K562 (cell line): ENCODE results near the gene PMVK. TPM values are rescaled to one million over a fixed set of nuclear protein-coding genes. Genes with fewer than 3 reads are reported as not detected.

Experiments
- CBX8 ChIP-seq: fragments of 200-600 bp; sonication (generic); IDR thresholded peaks from 2 replicates; pipeline ENCODE4 v1.6.1; 2012; ENCODE audit warnings: borderline replicate concordance, mixed run types, low read depth, mild to moderate bottlenecking, moderate library complexity, mixed read lengths, low read length, control low read depth, inconsistent platforms; ENCODE audit not compliant: poor library complexity, severe bottlenecking; ENCODE audit errors: extremely low read depth
- MAFF ChIP-seq: IDR thresholded peaks from 2 replicates; pipeline ENCODE4 v1.6.1; 2012; ENCODE audit warnings: low read length, improper control_type of control experiment
- SAP30 ChIP-seq: fragments of 200-600 bp; sonication (generic); IDR thresholded peaks from 2 replicates; pipeline ENCODE4 v1.6.1; 2012; ENCODE audit warnings: borderline replicate concordance, low read depth, mild to moderate bottlenecking, moderate library complexity, low read length, control low read depth, inconsistent platforms; ENCODE audit not compliant: insufficient read depth, poor library complexity, severe bottlenecking
- polyA plus RNA-seq, 8 experiments: library from polyadenylated mRNA; depleted of rRNA in 4 of 8; stranded (reverse) in 5 of 8; unstranded in 3 of 8; fragments of >200 nt; fragmentation: Nextera tagmentation in 2 of 8; fragmentation: Illumina TruSeq in 1 of 8; extraction: Ambion mirVana in 2 of 8; extraction: Trizol in 1 of 8; gene quantifications; 2 replicates each; pipeline versions ENCODE4 v1.2.1 to v1.2.3, GENCODE V29; 2011 to 2014; ENCODE audit warnings: inconsistent platforms in 1 of 8, missing spikeins in 1 of 8
- total RNA-seq, 7 experiments: library from RNA; depleted of rRNA in 6 of 7; stranded (reverse); fragments of >200 nt in 6 of 7; fragmentation: Illumina TruSeq in 2 of 7; extraction: Trizol in 2 of 7; gene quantifications; 2 replicates each; pipeline versions ENCODE4 v1.2.1 to v1.2.3, GENCODE V29; 2011 to 2021; ENCODE audit warnings: low replicate concordance in 1 of 7
- TF ChIP-seq, protein P1 (sequence below): sonication (generic); formaldehyde crosslinking; IDR thresholded peaks from 2 replicates; pipeline ENCODE4 v1.8.1; 2023; ENCODE audit warnings: mild to moderate bottlenecking, missing genetic modification reagents, moderate library complexity
- TF ChIP-seq, protein P2 (sequence below): sonication (generic); formaldehyde crosslinking; IDR thresholded peaks from 2 replicates; pipeline ENCODE4 v1.8.1; 2023; ENCODE audit warnings: mild to moderate bottlenecking, missing genetic modification reagents
- TF ChIP-seq, protein P3 (sequence below): sonication (generic); formaldehyde crosslinking; IDR thresholded peaks from 2 replicates; pipeline ENCODE4 v1.8.0; 2022; ENCODE audit warnings: mild to moderate bottlenecking, missing genetic modification reagents
- TF ChIP-seq, protein P4 (sequence below): fragments of 450-650 bp; formaldehyde crosslinking; IDR thresholded peaks from 2 replicates; pipeline ENCODE4 v1.4.0; 2020; ENCODE audit warnings: mild to moderate bottlenecking, mixed read lengths

The PMVK gene
- total and polyA plus RNA-seq, 9 of the 15 experiments (the other 6 are each of a cell fraction or from before 2014, with no cell fraction given), result 1.1 to 15.3 (median 6.3) TPM

DNA sequence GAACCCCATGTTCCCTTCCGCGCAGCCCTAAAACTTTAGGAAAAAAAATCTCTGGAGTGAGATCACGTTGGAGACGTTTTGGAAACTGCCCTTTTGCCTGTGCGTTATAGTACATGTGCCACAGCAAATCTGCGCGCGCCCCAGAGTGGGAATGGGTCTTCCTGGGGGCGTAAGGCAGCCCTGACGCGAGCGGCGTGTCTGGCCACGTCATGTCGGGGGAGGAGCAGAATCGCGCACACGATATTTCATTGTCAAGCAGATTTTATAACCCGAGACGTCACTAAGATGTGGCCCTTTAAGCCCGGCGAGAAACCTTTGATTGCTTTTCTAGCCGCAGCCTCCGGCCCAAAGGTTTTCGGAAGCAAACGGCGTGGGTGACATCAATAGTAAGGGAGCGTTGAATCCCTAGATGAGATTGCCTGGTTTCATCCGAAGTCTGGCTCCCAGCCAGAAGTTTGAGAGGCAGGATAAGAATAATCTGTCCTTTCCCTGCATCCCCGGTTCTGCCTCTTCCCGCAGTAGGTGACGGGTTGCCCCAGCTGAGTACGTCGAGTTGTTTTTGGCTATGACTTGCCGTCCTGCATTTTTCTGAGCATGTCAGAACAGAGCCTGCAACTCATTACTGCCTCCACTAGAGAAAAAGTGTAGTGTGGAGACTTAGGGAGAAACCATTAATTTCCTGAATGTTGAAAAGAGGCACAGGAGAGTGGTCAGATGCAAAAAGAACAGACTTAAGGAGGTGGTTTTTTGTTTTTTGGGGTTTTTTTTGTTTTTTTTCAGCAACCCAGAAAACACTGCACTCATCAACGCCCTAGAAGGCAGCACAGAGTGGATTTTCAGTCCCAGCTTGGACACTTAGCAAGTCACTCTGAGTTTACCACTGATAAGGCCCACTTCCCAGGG is 817 bp upstream of the PMVK start (continued):
- TF ChIP-seq, protein P1, sequence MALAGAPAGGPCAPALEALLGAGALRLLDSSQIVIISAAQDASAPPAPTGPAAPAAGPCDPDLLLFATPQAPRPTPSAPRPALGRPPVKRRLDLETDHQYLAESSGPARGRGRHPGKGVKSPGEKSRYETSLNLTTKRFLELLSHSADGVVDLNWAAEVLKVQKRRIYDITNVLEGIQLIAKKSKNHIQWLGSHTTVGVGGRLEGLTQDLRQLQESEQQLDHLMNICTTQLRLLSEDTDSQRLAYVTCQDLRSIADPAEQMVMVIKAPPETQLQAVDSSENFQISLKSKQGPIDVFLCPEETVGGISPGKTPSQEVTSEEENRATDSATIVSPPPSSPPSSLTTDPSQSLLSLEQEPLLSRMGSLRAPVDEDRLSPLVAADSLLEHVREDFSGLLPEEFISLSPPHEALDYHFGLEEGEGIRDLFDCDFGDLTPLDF (CRISPR knock-in tag), result no peak
- TF ChIP-seq, protein P2, sequence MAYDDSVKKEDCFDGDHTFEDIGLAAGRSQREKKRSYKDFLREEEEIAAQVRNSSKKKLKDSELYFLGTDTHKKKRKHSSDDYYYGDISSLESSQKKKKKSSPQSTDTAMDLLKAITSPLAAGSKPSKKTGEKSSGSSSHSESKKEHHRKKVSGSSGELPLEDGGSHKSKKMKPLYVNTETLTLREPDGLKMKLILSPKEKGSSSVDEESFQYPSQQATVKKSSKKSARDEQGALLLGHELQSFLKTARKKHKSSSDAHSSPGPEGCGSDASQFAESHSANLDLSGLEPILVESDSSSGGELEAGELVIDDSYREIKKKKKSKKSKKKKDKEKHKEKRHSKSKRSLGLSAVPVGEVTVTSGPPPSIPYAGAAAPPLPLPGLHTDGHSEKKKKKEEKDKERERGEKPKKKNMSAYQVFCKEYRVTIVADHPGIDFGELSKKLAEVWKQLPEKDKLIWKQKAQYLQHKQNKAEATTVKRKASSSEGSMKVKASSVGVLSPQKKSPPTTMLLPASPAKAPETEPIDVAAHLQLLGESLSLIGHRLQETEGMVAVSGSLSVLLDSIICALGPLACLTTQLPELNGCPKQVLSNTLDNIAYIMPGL (CRISPR knock-in tag), result no peak; the same call in 1 of the 2 replicates
- TF ChIP-seq, protein P3, sequence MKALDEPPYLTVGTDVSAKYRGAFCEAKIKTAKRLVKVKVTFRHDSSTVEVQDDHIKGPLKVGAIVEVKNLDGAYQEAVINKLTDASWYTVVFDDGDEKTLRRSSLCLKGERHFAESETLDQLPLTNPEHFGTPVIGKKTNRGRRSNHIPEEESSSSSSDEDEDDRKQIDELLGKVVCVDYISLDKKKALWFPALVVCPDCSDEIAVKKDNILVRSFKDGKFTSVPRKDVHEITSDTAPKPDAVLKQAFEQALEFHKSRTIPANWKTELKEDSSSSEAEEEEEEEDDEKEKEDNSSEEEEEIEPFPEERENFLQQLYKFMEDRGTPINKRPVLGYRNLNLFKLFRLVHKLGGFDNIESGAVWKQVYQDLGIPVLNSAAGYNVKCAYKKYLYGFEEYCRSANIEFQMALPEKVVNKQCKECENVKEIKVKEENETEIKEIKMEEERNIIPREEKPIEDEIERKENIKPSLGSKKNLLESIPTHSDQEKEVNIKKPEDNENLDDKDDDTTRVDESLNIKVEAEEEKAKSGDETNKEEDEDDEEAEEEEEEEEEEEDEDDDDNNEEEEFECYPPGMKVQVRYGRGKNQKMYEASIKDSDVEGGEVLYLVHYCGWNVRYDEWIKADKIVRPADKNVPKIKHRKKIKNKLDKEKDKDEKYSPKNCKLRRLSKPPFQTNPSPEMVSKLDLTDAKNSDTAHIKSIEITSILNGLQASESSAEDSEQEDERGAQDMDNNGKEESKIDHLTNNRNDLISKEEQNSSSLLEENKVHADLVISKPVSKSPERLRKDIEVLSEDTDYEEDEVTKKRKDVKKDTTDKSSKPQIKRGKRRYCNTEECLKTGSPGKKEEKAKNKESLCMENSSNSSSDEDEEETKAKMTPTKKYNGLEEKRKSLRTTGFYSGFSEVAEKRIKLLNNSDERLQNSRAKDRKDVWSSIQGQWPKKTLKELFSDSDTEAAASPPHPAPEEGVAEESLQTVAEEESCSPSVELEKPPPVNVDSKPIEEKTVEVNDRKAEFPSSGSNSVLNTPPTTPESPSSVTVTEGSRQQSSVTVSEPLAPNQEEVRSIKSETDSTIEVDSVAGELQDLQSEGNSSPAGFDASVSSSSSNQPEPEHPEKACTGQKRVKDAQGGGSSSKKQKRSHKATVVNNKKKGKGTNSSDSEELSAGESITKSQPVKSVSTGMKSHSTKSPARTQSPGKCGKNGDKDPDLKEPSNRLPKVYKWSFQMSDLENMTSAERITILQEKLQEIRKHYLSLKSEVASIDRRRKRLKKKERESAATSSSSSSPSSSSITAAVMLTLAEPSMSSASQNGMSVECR (CRISPR knock-in tag), result 0 out of 2 replicates have a peak, but pooled peaks have one; percentile 1
- TF ChIP-seq, protein P4, sequence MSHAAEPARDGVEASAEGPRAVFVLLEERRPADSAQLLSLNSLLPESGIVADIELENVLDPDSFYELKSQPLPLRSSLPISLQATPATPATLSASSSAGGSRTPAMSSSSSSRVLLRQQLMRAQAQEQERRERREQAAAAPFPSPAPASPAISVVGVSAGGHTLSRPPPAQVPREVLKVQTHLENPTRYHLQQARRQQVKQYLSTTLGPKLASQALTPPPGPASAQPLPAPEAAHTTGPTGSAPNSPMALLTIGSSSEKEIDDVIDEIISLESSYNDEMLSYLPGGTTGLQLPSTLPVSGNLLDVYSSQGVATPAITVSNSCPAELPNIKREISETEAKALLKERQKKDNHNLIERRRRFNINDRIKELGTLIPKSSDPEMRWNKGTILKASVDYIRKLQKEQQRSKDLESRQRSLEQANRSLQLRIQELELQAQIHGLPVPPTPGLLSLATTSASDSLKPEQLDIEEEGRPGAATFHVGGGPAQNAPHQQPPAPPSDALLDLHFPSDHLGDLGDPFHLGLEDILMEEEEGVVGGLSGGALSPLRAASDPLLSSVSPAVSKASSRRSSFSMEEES, result no peak
- TF ChIP-seq MAFF (peak; percentile 72), CBX8 (no peak), SAP30 (no peak)
